CD14-positive monocyte (primary cell): ENCODE results near the gene NOC2L. TPM values are rescaled to one million over a fixed set of nuclear protein-coding genes. Genes with fewer than 3 reads are reported as not detected.

Experiments used
- DNase-seq, 3 donors: peaks; one replicate each; pipeline ENCODE4 v3.0.0-alpha.2; 2011 to 2022
- H2AFZ ChIP-seq: 2 replicates; pipeline ENCODE4 v1.6.0; 2012; ENCODE audit warnings: mild to moderate bottlenecking, low read depth, low read length, inconsistent platforms; ENCODE audit not compliant: insufficient read depth, poor library complexity, severe bottlenecking
- H3K27ac ChIP-seq, 2 donors: 1 replicate in 1 of 2; 2 replicates in 1 of 2; pipeline ENCODE4 v1.5.1; 2012 to 2013; ENCODE audit warnings: low read length in 2 of 2, control low read depth in 1 of 2, inconsistent platforms in 1 of 2, low read depth in 1 of 2, mild to moderate bottlenecking in 1 of 2
- H3K27me3 ChIP-seq, 2 donors: one replicate each; pipeline versions ENCODE4 v1.6.0 to v1.6.1; 2011 to 2013; ENCODE audit warnings: low read length in 2 of 2; ENCODE audit not compliant: control insufficient read depth in 2 of 2, insufficient read depth in 2 of 2
- H3K36me3 ChIP-seq, 2 donors: replicated peaks in 1 of 2; 1 replicate in 1 of 2; 2 replicates in 1 of 2; pipeline versions ENCODE4 v1.5.1 to v1.6.1; 2012 to 2013; ENCODE audit warnings: low read length in 2 of 2, control low read depth in 1 of 2, inconsistent platforms in 1 of 2, mild to moderate bottlenecking in 1 of 2; ENCODE audit not compliant: insufficient read depth in 2 of 2, control insufficient read depth in 1 of 2
- H3K4me1 ChIP-seq, 2 donors: 1 replicate in 1 of 2; 2 replicates in 1 of 2; pipeline versions ENCODE4 v1.5.1 to v1.6.1; 2012 to 2013; ENCODE audit warnings: low read length in 2 of 2, control low read depth in 1 of 2, inconsistent platforms in 1 of 2, mild to moderate bottlenecking in 1 of 2, moderate library complexity in 1 of 2; ENCODE audit not compliant: insufficient read depth in 2 of 2, control insufficient read depth in 1 of 2
- H3K4me2 ChIP-seq: replicated peaks from 2 replicates; pipeline ENCODE3; 2012; ENCODE audit warnings: low read length, moderate library complexity, mild to moderate bottlenecking; ENCODE audit not compliant: poor library complexity, severe bottlenecking; ENCODE audit errors: extremely low read depth
- H3K4me3 ChIP-seq, 3 experiments: fragments of 200-600 bp in 1 of 3; sonication (generic) in 1 of 3; replicated peaks in 1 of 3; 1 replicate in 2 of 3; 2 replicates in 1 of 3; pipeline ENCODE4 v1.5.1; 2011 to 2013; ENCODE audit warnings: low read length in 3 of 3, mild to moderate bottlenecking in 3 of 3, control low read depth in 2 of 3, low read depth in 2 of 3, inconsistent platforms in 1 of 3, moderate library complexity in 1 of 3
- H3K79me2 ChIP-seq: 2 replicates; pipeline ENCODE4 v1.6.0; 2012; ENCODE audit warnings: mild to moderate bottlenecking, control low read depth, inconsistent platforms, low read length, moderate library complexity; ENCODE audit not compliant: insufficient read depth
- H3K9ac ChIP-seq: 2 replicates; pipeline ENCODE4 v1.6.0; 2017; ENCODE audit warnings: low read length, mild to moderate bottlenecking; ENCODE audit not compliant: insufficient read depth, poor library complexity, severe bottlenecking
- H3K9me3 ChIP-seq, 2 donors: replicated peaks in 1 of 2; 1 replicate in 1 of 2; 2 replicates in 1 of 2; pipeline versions ENCODE4 v1.5.1 to v1.6.1; 2012 to 2013; ENCODE audit warnings: low read length in 2 of 2, control low read depth in 1 of 2; ENCODE audit not compliant: control insufficient read depth in 1 of 2, insufficient read depth in 1 of 2
- H4K20me1 ChIP-seq: 2 replicates; pipeline ENCODE4 v1.6.0; 2012; ENCODE audit warnings: mild to moderate bottlenecking, low read length, control low read depth, moderate library complexity; ENCODE audit not compliant: insufficient read depth
- H3K27ac Mint-ChIP-seq, 7 donors: one replicate each; pipeline ENCODE4 v1.8.0; 2020; ENCODE audit warnings: mild to moderate bottlenecking in 7 of 7, mixed read lengths in 7 of 7, moderate library complexity in 6 of 7, inconsistent platforms in 2 of 7
- H3K27me3 Mint-ChIP-seq, 3 donors: one replicate each; pipeline ENCODE4 v1.8.0; 2021 to 2022; ENCODE audit warnings: low read depth in 3 of 3, mild to moderate bottlenecking in 3 of 3, mixed read lengths in 3 of 3, moderate library complexity in 3 of 3, inconsistent platforms in 1 of 3
- H3K36me3 Mint-ChIP-seq, 2 donors: one replicate each; pipeline ENCODE4 v1.8.0; 2020; ENCODE audit warnings: mixed read lengths in 2 of 2, inconsistent platforms in 1 of 2, mild to moderate bottlenecking in 1 of 2
- H3K4me1 Mint-ChIP-seq: one replicate; pipeline ENCODE4 v1.8.0; 2020; ENCODE audit warnings: mild to moderate bottlenecking, mixed read lengths
- H3K4me3 Mint-ChIP-seq, 2 donors: one replicate each; pipeline ENCODE4 v1.8.0; 2020; ENCODE audit warnings: mild to moderate bottlenecking in 2 of 2, mixed read lengths in 2 of 2, moderate library complexity in 1 of 2
- H3K9me3 Mint-ChIP-seq, 7 donors: one replicate each; pipeline ENCODE4 v1.8.0; 2020 to 2022; ENCODE audit warnings: mixed read lengths in 7 of 7, mild to moderate bottlenecking in 6 of 7, moderate library complexity in 6 of 7, inconsistent platforms in 2 of 7
- WGBS: methylation state at CpG from one replicate; pipeline ENCODE4 v1.1.5; 2013; ENCODE audit warnings: missing lambda C conversion rate; ENCODE audit not compliant: insufficient coverage; 5-methylcytosine and 5-hydroxymethylcytosine counted together
- intact Hi-C, 2 donors: fragments of 100-400 bp; cut with micrococcal nuclease; formaldehyde crosslinking; loops; one replicate each; pipeline versions ENCODE4 v1.15.0 to v1.15.1; 2023
- polyA plus RNA-seq, 3 donors: library from polyadenylated mRNA; depleted of rRNA in 1 of 3; unstranded in 2 of 3; stranded (reverse) in 1 of 3; fragments of 300-500 nt in 2 of 3; fragments of >200 nt in 1 of 3; fragmentation: Illumina TruSeq in 2 of 3; gene quantifications; 1 replicate in 2 of 3; 2 replicates in 1 of 3; pipeline ENCODE4 v1.2.3, GENCODE V29; 2012 to 2021
- TF ChIP-seq, protein P1 (sequence below): fragments of 200-600 bp; IDR thresholded peaks from one replicate; pipeline ENCODE4 v1.8.0; 2022; ENCODE audit warnings: antibody characterized with exemption, mild to moderate bottlenecking

The NOC2L gene
- polyA plus RNA-seq, 3 donors, result 34.5 to 47.9 (median 35.8) TPM

DNA sequence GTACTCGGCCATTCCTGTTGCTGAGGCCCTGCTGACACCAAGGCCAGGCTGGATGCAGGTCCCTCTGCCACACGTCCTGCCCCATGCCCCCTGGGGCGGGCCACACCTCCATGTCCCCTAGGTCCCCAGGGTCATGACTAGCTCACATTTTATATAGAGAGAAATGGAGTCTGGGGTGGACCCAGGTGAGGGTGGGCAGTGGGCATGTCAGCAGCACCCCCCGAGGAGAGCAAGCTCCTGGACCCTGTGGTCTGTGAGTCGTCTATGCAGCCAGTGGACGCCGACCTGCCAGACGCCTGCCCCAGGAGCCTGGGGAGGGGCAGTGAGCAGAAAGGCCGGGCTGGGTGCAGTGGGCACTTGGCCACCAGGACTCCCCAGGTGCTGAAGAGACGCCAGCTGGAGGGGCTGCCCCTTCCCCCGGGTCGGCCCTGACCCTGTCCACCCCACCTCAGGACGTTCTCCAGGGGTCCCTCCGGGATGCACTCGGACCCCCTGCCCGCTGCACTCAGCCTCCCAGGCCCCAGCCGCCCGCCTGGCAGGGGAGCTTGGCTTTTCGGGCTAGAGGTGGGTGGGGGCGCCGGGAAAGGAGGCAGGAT, 19.4 kb downstream of the NOC2L start:
- Histone ChIP-seq H3K4me2 (peak overlapping the region; percentile 34), H3K27ac (no peak overlapping the region), H3K9ac (no peak overlapping the region), H3K4me3 (no peak overlapping the region), H3K36me3 (peaks cover 2% of the 10 kb centered on the region in 2 donors), H4K20me1 (peaks cover 5% of the 10 kb centered on the region), H3K4me1 (peaks cover 4 to 30% of the 10 kb centered on the region in 2 donors), H3K79me2 (no peaks in the 10 kb centered on the region), H3K9me3 (peaks cover 0 to 9% of the 10 kb centered on the region in 2 donors), H2AFZ (no peak overlapping the region), H3K27me3 (peaks cover 32 to 74% of the 10 kb centered on the region in 2 donors)
- TF ChIP-seq, protein P1, sequence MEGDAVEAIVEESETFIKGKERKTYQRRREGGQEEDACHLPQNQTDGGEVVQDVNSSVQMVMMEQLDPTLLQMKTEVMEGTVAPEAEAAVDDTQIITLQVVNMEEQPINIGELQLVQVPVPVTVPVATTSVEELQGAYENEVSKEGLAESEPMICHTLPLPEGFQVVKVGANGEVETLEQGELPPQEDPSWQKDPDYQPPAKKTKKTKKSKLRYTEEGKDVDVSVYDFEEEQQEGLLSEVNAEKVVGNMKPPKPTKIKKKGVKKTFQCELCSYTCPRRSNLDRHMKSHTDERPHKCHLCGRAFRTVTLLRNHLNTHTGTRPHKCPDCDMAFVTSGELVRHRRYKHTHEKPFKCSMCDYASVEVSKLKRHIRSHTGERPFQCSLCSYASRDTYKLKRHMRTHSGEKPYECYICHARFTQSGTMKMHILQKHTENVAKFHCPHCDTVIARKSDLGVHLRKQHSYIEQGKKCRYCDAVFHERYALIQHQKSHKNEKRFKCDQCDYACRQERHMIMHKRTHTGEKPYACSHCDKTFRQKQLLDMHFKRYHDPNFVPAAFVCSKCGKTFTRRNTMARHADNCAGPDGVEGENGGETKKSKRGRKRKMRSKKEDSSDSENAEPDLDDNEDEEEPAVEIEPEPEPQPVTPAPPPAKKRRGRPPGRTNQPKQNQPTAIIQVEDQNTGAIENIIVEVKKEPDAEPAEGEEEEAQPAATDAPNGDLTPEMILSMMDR, result no peak
- Mint-ChIP-seq H3K36me3 (peaks cover 7 to 12% of the 10 kb centered on the region in 2 donors), H3K4me1 (peaks cover 7% of the 10 kb centered on the region), H3K4me3 (peak overlapping the region in 1 of 2 donors; percentile 62), H3K27ac (no peak overlapping the region), H3K27me3 (peaks cover 50 to 87% (median 72%) of the 10 kb centered on the region in 3 donors), H3K9me3 (peaks cover 0 to 21% (median 3%) of the 10 kb centered on the region in 7 donors)
- no peak for DNase-seq
- 34% methylated on average over 10 of the region's 21 CpGs for WGBS
- intact Hi-C loops, result loop anchor here in 1 of 2 donors (5.0 kb wide), 1 partner anchor 47 kb away; no protein-coding TSS in a partner anchor

DNA sequence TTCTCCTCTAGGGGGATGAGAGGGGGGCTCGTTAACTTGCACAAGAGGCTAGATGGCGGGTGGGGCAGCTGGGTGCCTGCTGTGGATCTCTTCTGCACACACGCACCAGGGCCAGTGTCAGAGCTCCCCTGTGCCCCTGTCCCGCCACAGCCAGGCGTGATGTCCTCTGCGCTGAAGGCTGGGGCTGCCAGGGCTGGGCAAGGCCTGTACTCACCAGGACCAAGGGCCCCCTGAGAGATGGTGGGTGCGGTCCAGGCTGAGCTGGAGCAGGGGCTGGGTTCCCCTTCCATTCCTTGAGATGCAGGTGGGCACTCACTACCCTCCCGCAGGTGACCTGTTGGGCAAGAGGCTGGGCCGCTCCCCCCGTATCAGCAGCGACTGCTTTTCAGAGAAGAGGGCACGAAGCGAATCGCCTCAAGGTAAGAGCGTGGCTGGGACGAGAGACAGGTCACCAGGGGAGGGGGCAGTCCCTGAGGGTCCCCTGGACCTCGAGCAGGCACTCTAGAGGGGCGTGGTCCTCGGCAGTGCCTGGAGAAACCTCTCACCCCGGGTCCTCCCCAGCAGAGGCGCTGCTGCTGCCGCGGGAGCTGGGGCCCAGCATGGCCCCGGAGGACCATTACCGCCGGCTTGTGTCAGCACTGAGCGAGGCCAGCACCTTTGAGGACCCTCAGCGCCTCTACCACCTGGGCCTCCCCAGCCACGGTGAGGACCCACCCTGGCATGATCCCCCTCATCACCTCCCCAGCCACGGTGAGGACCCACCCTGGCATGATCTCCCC, 20.2 kb downstream of the NOC2L start:
- DNase-seq, result no peak
- Histone ChIP-seq H3K4me2 (no peak overlapping the region), H2AFZ (no peak overlapping the region), H4K20me1 (peaks cover 3% of the 10 kb centered on the region), H3K79me2 (no peaks in the 10 kb centered on the region), H3K36me3 (no peaks in the 10 kb centered on the region), H3K27ac (no peak overlapping the region), H3K9ac (no peak overlapping the region), H3K4me1 (peaks cover 4 to 30% of the 10 kb centered on the region in 2 donors), H3K9me3 (peaks cover 0 to 9% of the 10 kb centered on the region in 2 donors), H3K4me3 (no peak overlapping the region), H3K27me3 (peaks cover 32 to 72% of the 10 kb centered on the region in 2 donors)
- peaks cover 7% of the 10 kb centered on the region for H3K4me1 Mint-ChIP-seq
- TF ChIP-seq, protein P1, result no peak
- peaks cover under 1 to 4% of the 10 kb centered on the region in 2 donors for H3K36me3 Mint-ChIP-seq
- H3K27me3 Mint-ChIP-seq, result peaks cover 50 to 84% (median 71%) of the 10 kb centered on the region in 3 donors
- intact Hi-C loops, result no loop called here
- H3K4me3 Mint-ChIP-seq, result peak overlapping the region in 1 of 2 donors; percentile 62
- H3K27ac Mint-ChIP-seq, result no peak overlapping the region
- peaks cover 0 to 21% (median 3%) of the 10 kb centered on the region in 7 donors for H3K9me3 Mint-ChIP-seq
- 83% methylated on average over 30 of the region's 30 CpGs for WGBS
